ENCODE results near the gene ZNF638.
A peak's percentile ranks its signal among the peaks of the same experiment; 100 is the strongest.
"Not testable (repeated sequence)": the region's sequence is repeated elsewhere in the genome, so short reads cannot be mapped to it uniquely, and the experiment has no call there.

The ZNF638 gene
- 281 to 390 (median 348) reads per million in 4 experiments for total RNA-seq

DNA sequence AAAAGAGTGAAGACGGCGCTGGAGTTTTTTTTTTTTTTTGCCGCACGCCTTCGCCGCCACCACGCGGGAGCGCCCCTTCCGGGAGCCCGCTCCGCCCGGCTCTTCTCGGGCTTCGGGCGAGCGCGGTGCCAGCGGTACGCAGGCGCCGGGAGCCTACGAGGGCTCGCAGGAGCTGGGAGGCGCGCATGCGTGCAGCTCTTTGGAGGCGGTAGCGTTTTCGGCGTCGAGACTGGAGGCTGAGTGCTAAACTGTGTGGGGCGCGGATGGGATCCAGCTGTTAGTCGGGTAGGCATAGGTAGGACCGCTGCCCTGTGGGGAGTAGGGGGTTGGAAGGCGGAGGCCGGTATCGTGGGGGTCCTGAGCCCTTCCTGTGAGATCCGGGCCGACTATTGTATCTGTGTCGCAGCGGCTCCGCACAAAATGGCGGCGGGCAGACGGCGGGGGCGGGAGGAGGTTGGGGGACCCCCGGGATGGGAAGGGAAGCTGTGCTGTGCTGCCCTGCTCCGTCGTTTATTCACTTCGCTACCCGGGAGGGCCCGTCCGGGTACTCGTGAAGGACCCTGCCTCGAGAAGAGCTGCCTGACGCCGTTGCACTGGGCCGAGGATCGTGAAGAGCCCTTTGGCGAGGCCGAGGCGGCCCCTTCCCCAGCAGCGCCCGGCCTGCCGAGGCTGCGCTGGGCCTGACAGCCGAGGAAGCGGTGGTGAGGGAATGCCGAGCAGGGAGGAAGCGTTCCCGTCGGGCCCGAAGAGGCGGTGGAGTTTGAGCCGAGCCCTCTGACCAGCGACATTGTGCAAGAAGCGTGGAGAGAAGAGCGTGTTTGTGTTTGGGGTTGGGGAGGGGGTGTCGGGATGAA, at the start of gene ZNF638:
Gene ZNF638, plus strand, starts transcription at position 202 of the 854 bp plus-strand sequence. CDS start 17,173 bp downstream, outside the sequence.
- peak; percentile 85 for DNase-seq

DNA sequence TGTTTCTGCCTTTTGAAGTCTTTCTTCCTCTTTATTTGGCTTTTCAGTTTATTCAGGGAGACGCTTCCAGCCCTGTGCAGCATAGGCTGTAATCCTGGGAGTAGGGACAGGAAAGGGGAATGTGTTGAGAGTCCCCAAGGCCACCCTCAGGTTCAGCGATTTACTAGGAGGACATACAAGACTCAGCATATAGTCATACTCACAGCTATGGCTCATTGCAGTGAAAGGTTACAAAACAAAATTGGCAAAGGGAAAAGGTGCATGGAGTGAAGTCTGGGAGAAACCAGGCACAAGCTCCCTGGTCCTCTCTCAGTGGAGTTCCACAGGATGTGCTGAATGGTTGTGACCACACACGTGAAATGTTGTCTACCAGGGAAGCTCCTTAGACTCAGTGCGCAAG, 49.6 kb upstream of the ZNF638 start:
- DNase-seq: no peak

DNA sequence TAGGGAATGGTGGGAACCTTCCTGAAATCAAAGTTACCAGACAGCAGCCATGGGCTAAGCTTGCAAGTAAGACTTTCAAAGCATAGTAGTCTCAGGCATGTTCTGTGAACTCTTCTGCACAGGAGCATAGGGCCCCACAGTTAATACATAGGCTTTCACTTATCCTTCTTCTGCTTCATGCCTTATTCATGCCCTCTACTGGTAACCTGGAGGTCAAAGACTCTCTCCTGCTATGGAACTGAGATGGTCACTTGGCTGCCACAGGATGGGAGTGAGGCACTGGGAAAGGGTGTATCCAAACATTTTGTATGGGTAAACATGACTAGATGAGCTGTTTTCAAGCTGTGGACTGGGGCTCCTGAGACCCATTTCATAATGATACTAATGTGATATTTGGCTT, 49.1 kb upstream of the ZNF638 start:
- DNase-seq: no peak

- no peak for DNase-seq
These were observed 48.5 kb upstream of the ZNF638 start for GRCh38 chr2:71283131-71283530.

DNA sequence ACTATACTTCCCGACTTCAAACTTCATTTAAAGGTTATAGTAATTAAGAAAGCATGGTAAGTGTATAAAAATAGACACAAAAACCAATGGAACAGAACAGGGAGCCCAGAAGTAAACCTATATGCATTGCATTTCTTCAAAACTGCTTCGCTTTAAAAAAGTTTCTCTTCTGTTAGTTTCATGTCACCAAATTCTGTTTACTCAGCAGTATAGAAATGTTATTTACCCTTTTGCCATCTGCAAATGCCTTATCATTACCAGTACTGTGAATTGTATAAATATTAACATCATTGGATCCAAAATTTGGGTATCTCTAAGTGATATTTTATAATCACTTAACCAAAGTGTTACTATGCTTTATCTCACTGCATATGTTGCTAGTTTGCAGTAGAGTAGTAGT, 45.9 kb upstream of the ZNF638 start:
- DNase-seq: no peak

GRCh38 chr2:71291398-71291797, 40.2 kb upstream of the ZNF638 start:
- no peak for DNase-seq

GRCh38 chr2:71292159-71292558, 39.4 kb upstream of the ZNF638 start:
- no peak for DNase-seq

DNA sequence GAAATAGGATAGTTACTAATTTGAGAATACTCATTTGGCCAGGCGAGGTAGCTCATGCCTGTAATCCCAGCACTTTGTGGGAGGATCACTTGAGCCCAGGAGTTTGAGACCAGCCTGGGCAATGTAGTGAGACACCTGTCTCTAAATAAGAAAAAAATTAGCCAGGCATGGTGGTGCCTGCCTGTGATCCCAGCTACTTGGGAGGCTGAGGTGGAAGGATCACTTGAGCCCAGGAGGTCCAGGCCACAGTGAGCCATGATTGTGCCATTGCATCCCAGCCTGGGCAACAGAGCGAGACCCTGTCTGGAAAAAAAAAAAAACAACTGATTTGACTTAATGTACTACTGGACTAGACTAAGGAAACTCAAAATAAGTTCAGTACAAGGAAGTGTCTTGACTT, 32.7 kb upstream of the ZNF638 start:
- DNase-seq: no peak

DNA sequence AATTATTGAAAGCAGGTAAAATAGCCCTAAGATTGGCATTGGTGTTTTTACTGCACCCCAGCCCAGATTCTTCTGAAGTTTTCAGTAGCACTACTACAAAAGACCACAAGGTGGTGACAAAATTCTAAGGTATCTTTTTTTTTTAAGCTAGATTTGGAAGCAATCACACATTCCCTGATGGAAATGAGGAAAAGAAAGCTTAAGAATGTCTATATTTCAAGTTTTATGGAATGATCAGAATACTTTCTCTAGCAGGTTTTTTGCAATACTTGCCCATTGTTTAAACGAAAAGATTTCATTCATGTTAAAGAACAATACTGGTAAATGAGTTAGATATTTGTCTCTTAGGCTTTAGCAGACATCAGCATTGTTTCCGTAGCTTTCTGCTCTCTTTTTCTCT, 32.1 kb upstream of the ZNF638 start:
- DNase-seq: no peak

DNA sequence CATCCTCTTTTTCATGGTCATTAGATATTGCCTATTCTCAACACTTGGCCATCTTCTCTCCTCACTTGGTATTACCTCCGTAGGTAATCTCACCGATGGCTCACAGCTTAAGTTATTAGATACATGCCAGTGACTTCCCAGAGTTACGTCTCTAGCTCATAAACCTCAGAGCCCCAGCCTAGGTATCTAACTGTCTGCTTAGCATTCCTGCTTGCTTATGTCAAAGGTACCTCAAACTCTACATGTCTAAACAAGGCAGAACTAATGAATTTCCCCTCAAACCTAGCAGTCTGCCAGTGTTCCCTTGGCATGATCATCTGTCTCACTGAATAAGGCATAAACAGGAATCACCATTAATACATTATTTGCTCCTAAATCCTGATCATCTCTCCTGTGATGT, 27.7 kb upstream of the ZNF638 start:
- DNase-seq: no peak

DNA sequence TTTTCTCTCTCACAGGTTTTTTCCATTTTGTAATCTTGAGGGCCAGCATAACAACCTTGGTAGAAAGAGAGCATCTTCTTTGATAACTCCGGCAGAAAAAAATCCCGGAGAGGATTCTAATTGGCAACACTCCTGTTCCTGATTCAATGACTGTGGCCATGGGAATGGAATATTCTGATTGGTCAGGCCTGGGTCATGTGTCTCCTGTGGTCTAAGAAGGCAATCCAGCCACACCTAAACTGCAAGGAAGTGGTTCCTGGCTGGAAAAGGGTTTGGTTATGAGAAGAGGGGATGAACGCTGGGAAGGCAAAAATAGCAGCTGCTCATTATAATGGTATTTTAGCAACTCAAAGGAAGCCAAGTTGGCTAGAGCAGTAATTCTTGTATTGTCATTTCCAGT, 24.8 kb upstream of the ZNF638 start:
- DNase-seq: no peak

GRCh38 chr2:71313016-71313766, 18.4 kb upstream of the ZNF638 start:
- DNase-seq: no peak

DNA sequence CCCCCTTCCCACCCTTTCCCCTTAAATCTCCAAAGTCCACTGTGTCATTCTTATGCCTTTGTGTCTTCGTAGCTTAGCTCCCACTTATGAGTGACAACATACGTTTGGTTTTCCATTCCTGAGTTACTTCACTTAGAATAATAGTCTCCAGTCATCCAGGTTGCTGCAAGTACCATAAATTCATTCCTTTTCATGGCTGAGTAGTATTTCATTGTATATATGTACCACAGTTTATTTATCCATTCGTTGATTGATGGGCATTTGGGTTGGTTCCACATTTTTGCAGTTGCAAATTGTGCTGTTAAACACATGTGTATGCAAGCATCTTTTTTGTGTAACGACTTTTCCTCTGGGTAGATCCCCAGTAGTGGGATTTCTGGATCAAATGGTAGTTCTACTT, 14.5 kb upstream of the ZNF638 start:
- DNase-seq: no peak

DNA sequence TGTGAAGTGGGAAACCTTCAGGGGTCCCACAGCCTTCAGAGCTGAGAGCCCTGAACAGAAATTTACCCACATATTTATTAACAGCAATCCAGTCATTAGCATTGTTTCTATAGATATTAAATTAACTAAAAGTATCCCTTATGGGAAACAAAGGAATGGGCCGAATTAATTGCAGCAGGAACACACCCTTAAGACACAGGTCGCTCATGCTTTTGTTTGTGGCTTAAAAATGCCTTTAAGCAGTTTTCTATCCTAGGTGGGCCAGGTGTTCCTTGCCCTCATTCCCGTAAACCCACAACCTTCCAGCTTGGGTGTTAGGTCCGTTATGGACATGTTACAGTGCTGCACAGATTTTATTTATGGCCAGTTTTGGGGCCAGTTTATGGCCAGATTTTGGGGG, 13.7 kb upstream of the ZNF638 start:
- not testable (repeated sequence) for DNase-seq

- DNase-seq: no peak
These were observed 8.2 kb upstream of the ZNF638 start for GRCh38 chr2:71323386-71323785.

DNA sequence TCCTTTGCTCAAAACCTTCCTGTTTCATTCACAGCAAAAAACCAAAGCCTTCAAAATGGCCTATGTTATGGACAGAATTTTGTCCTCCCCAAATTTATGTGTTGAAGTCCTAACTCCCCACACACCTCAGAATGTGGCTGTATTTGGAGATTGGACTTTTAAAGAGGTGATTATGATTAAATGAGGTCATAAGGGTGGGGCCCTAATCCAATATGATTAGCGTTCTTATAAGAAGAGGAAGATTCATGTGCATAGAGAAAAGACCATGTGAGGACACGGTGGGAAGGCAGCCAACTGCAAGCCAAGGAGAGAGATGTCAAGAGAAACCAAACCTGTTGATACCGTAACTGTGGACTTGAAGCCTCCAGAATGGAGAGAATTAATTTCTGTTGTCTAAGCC, 4.6 kb upstream of the ZNF638 start:
- DNase-seq: no peak

DNA sequence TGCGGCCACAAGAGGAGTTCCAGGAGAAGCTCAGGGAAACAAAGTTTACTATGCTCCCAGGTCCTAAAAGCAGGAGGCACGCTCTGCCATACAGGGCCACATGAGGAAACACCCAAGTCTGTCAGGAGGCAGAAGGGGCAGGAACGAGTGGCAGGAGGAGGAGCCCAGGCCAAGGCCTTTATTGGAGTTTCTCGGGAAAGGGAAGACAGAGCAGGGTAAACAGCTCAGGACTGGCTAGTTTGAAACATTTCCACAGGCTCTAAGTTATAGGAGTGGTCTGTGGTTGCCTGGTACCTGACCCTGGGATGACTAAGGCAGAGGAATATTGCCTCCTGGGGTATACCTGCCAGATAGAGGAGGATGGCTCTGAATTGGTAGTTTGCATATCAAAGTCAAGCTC, 3.7 kb upstream of the ZNF638 start:
- DNase-seq: no peak

DNA sequence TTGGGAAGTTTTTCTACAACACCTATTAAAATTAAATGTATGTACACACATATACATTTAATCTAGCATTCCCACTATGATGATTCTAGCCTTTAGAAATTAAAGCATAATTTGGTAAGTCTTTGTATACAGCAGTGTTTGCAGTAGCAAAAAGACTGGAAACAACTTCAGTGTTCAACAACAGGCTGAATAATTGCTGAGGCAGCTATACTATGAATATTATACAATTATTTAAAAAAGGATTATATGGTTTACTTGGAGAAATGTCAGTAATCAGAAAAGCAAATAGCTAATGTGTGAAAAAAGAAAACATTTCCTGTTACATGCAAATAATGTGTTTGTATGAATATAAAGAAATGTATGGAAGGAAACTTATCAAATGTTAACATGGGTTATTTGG, 1.4 kb upstream of the ZNF638 start:
- DNase-seq: no peak

GRCh38 chr2:71330585-71331330, 824 bp upstream of the ZNF638 start:
- no peak for DNase-seq

GRCh38 chr2:71331331-71331580, 326 bp upstream of the ZNF638 start:
- DNase-seq: not testable (repeated sequence)

DNA sequence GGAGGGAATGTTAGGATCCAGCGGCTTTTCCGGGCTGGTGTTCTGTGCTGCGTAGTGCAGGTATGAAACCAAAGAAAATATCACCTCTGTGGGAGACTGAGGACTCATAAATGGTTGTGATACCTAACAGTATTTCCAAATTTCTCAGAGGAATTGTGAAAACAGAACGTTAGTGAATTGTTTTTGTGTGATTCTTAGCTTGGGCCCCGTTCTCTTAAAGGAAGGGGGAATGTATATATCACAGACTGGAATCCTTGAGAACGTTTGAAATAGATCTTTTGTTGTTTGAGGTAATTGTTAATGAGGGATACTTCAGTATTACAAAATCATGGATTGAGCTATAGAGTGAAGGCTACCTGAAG, 834 bp downstream of the ZNF638 start:
- DNase-seq: no peak

DNA sequence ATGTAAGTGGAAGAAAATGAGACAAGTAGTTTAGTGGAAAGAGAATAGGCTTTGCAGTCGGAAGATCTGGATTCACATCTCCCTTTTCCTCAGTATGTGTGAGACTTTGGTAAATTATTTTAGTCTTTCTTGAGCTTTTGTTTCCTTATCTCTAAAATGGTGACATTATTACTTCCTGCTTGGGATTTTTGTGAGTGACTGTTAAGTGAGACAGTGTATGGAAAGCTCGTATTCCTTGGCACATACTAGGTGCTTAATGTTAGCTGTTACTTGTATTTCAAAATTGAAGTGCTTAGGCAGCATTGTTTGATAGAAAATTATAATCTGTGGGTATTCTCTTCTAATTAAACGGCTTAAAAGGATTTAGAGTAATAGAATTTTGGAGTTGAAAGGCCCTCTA, 2.0 kb downstream of the ZNF638 start:
- no peak for DNase-seq

- no peak for DNase-seq
These were observed 4.8 kb downstream of the ZNF638 start for GRCh38 chr2:71336384-71336783.

- DNase-seq: no peak
These were observed 5.2 kb downstream of the ZNF638 start for GRCh38 chr2:71336802-71337201.

Data from effector CD8-positive, alpha-beta T cell (primary cell).